ENCODE results near the gene ACAA2.

Gene ACAA2

DNA sequence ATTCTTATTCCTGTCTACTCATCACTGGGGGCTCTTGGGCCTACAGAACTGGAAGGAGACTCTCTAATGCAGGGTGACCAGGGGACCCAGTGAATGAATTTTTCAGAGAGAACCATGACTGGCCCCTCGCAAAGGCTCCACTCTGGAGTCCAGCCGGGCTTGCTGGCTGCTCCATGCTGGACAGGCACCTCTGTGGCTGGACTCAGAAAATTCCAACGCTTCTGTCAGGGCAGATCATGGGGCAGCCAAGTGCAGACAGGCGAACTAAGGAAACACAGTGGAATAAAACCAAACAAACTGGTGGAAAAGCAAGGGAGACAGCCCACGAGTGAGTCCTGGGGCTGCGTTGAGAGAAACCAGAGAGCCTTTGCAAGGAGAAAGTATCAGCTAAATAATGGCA, 57.2 kb downstream of the ACAA2 start:
- TF ChIP-seq CTCF (conservative IDR thresholded peaks at IDR 0.05; ENCODE audit: low read depth, low read length), result no peak
- Histone ChIP-seq H2AFZ (ENCODE audit: low read depth) (no peak overlapping the region), H3K27me3 (ENCODE audit: insufficient read depth, low read depth) (no peaks in the 10 kb centered on the region), H3K79me2 (ENCODE audit: insufficient read depth, low read depth) (no peaks in the 10 kb centered on the region), H3K4me3 (IDR thresholded peaks at IDR 0.05; ENCODE audit: insufficient read depth, low read depth, low read length) (no peak overlapping the region), H3K36me3 (ENCODE audit: insufficient read depth) (no peaks in the 10 kb centered on the region), H4K20me1 (ENCODE audit: insufficient read depth) (no peaks in the 10 kb centered on the region), H3K4me1 (ENCODE audit: low read depth, poor library complexity, severe bottlenecking) (no peaks in the 10 kb centered on the region), H3K9ac (no peak overlapping the region), H3K27ac (no peak overlapping the region), H3K4me2 (no peak overlapping the region)

GRCh38 chr18:49755489-49755888, 57.8 kb downstream of the ACAA2 start:
- Histone ChIP-seq H3K4me2 (no peak overlapping the region), H3K36me3 (ENCODE audit: insufficient read depth) (no peaks in the 10 kb centered on the region), H3K27me3 (ENCODE audit: insufficient read depth, low read depth) (no peaks in the 10 kb centered on the region), H3K4me3 (IDR thresholded peaks at IDR 0.05; ENCODE audit: insufficient read depth, low read depth, low read length) (no peak overlapping the region), H2AFZ (ENCODE audit: low read depth) (no peak overlapping the region), H3K79me2 (ENCODE audit: insufficient read depth, low read depth) (no peaks in the 10 kb centered on the region), H3K27ac (no peak overlapping the region), H3K4me1 (ENCODE audit: low read depth, poor library complexity, severe bottlenecking) (no peaks in the 10 kb centered on the region), H3K9ac (no peak overlapping the region), H4K20me1 (ENCODE audit: insufficient read depth) (no peaks in the 10 kb centered on the region)
- TF ChIP-seq CTCF (conservative IDR thresholded peaks at IDR 0.05; ENCODE audit: low read depth, low read length), result no peak

- H3K4me3 ChIP-seq (IDR thresholded peaks at IDR 0.05; ENCODE audit: insufficient read depth, low read depth, low read length), result no peak overlapping the region
- no peaks in the 10 kb centered on the region for H3K4me1 ChIP-seq (ENCODE audit: low read depth, poor library complexity, severe bottlenecking)
- no peaks in the 10 kb centered on the region for H3K79me2 ChIP-seq (ENCODE audit: insufficient read depth, low read depth)
- TF ChIP-seq CTCF (conservative IDR thresholded peaks at IDR 0.05; ENCODE audit: low read depth, low read length), result no peak
- H2AFZ ChIP-seq (ENCODE audit: low read depth), result no peak overlapping the region
- no peaks in the 10 kb centered on the region for H4K20me1 ChIP-seq (ENCODE audit: insufficient read depth)
- no peak overlapping the region for H3K27ac ChIP-seq
- no peaks in the 10 kb centered on the region for H3K36me3 ChIP-seq (ENCODE audit: insufficient read depth)
- no peaks in the 10 kb centered on the region for H3K27me3 ChIP-seq (ENCODE audit: insufficient read depth, low read depth)
- H3K4me2 ChIP-seq, result no peak overlapping the region
- H3K9ac ChIP-seq, result no peak overlapping the region
Measured at GRCh38 chr18:49754866-49755265, 58.5 kb downstream of the ACAA2 start.

DNA sequence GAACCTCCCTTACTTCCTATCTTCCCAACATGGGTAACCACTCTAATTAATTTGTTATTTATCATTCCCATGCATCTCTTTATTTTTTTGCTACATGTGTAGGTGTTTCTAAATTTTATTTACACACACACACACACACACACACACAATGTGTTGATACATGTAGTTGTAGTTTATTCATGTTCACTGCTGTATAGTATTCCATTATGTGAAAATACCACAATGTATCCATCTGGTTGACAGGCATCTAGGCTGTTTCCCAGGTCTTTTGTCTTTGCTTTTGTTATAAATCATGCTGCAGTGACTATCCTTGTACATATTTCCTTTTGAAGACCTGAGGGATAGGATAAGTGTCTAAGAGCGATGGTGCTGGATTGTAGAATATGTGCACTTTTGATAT, 59.7 kb downstream of the ACAA2 start:
- H3K4me2 ChIP-seq, result no peak overlapping the region
- H3K27me3 ChIP-seq (ENCODE audit: insufficient read depth, low read depth), result no peaks in the 10 kb centered on the region
- TF ChIP-seq CTCF (conservative IDR thresholded peaks at IDR 0.05; ENCODE audit: low read depth, low read length), result no peak
- no peaks in the 10 kb centered on the region for H3K4me1 ChIP-seq (ENCODE audit: low read depth, poor library complexity, severe bottlenecking)
- H3K79me2 ChIP-seq (ENCODE audit: insufficient read depth, low read depth), result no peaks in the 10 kb centered on the region
- no peak overlapping the region for H3K27ac ChIP-seq
- no peaks in the 10 kb centered on the region for H4K20me1 ChIP-seq (ENCODE audit: insufficient read depth)
- H3K36me3 ChIP-seq (ENCODE audit: insufficient read depth), result no peaks in the 10 kb centered on the region
- H3K9ac ChIP-seq, result no peak overlapping the region
- H2AFZ ChIP-seq (ENCODE audit: low read depth), result no peak overlapping the region
- no peak overlapping the region for H3K4me3 ChIP-seq (IDR thresholded peaks at IDR 0.05; ENCODE audit: insufficient read depth, low read depth, low read length)

- H3K4me3 ChIP-seq (IDR thresholded peaks at IDR 0.05; ENCODE audit: insufficient read depth, low read depth, low read length), result no peak overlapping the region
- H3K27me3 ChIP-seq (ENCODE audit: insufficient read depth, low read depth), result no peaks in the 10 kb centered on the region
- no peak for TF ChIP-seq CTCF (conservative IDR thresholded peaks at IDR 0.05; ENCODE audit: low read depth, low read length)
- no peak overlapping the region for H2AFZ ChIP-seq (ENCODE audit: low read depth)
- no peak overlapping the region for H3K27ac ChIP-seq
- H3K36me3 ChIP-seq (ENCODE audit: insufficient read depth), result no peaks in the 10 kb centered on the region
- H3K4me2 ChIP-seq, result no peak overlapping the region
- no peaks in the 10 kb centered on the region for H3K4me1 ChIP-seq (ENCODE audit: low read depth, poor library complexity, severe bottlenecking)
- no peaks in the 10 kb centered on the region for H4K20me1 ChIP-seq (ENCODE audit: insufficient read depth)
- no peak overlapping the region for H3K9ac ChIP-seq
- H3K79me2 ChIP-seq (ENCODE audit: insufficient read depth, low read depth), result no peaks in the 10 kb centered on the region
Measured at GRCh38 chr18:49752095-49752457, 61.3 kb downstream of the ACAA2 start.

Measured in KMS-11 (cell line).